NCI-H1105 treated with DMSO at 0.1 percent for 48 hours (cell line): ENCODE results near the gene NYAP2.
A peak's percentile ranks its signal among the peaks of the same experiment; 100 is the strongest.

ENCODE experiments used
- DNase-seq: peaks from one replicate; lab custom pipeline; 2025; lab: John Stamatoyannopoulos, UW

The NYAP2 gene

DNA sequence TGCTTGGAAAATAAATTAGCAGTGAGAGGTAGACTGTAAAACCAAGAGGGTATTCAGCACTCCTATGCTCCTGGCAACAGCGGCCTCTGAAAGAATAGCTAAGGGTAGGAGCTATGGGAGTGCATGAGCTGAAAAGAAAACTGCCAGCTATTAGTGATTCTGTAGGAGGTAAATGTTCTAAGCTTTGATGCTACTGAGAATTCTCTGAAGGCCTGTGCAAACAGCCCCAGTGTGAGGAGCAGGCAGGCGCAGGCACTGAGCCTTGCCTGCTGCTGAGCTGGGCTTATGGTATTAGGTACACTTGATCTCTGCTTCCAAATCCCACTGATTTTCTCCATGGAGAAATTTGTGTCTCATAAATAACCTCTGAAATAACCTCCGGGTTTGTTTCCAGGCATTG, 86.7 kb downstream of the NYAP2 start:
- DNase-seq: no peak

DNA sequence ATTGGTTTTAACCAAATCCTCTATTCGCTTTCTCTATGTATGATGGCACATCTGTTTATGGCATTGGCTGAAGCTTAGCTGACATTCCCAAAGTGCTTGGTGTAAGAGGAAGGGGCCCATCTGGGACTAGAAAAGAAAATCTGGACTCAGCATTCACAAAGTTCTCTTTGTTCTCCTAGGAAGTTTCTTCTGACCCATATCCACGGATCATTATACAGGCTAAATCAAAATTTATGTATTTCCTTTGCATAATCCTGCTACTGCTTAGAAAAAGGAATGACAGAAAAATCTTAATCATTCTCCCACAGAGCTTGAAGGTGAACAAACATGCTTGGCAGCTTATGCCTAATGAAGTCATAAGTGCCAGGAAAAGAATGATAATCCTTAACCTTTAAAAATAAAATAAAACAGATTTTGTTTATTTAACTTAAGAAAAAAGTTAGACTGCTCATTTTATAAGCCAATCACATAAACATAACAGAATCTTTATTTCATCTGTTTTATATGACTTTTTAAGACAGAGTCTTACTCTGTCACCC, 88.4 kb downstream of the NYAP2 start:
- DNase-seq: no peak

DNA sequence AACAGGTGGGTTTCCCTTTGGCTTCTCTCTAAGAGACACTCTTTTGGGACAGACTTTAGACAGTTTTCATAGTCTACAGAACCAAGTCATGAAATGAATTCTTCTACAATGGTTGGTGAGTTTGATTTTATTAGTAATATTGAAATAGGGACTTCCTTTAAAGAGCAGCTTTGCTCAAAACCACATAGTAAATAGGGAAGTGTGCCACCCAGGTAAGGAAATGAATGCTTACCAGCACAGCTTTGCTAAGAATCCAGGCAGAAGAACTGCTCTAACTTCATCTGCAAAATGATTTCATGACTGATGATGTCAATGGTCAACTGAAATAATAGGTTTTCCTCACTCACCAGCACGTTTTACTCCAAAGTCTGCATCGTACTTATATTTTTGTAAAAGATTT, 89.2 kb downstream of the NYAP2 start:
- DNase-seq: no peak

GRCh38 chr2:225493420-225494099, 94.0 kb downstream of the NYAP2 start:
- no peak for DNase-seq

- no peak for DNase-seq
Measured at GRCh38 chr2:225494100-225494459, 94.6 kb downstream of the NYAP2 start.

GRCh38 chr2:225495706-225496105, 96.2 kb downstream of the NYAP2 start:
- peak; percentile 10 for DNase-seq

DNA sequence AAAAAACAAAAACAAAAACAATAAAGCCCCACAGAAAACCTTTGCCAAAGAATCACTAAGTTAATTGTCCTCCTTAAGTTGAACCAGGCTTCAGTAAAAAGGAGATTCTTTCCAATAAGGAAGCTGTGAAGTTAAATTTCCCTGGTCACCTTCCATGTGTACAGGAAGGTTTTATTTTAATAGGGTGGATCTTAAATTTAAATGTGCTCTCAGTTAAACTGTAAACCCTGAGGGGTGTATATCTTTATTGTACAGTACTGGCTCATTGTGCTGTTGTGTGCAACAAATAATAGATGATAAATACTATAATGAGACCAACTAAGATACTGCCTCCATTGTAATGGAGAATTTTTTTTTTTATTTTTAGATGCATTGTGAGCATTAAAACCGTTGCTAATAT, 97.1 kb downstream of the NYAP2 start:
- DNase-seq: no peak

DNA sequence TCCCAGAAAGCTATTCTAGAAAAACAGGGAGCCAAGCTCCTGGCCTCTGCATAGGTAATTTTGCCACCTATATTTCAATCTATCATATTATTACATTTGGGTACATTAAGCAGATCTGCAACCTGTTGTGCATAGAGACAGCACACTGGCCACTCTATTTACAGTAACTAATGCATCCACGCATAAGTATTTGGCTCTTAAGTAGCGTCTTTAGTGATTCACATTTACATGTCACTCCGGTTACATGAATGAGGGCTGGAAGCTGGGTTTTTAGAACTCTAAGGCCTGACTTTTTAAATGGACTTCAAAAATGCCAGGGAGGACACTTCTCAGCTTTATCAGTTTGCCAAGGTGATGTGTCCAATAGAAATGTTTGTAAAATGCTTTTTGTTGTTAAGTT, 97.7 kb downstream of the NYAP2 start:
- DNase-seq: no peak

- DNase-seq: no peak
Measured at GRCh38 chr2:225501022-225501421, 101.5 kb downstream of the NYAP2 start.

- DNase-seq: no peak
Measured at GRCh38 chr2:225502971-225503370, 103.5 kb downstream of the NYAP2 start.

DNA sequence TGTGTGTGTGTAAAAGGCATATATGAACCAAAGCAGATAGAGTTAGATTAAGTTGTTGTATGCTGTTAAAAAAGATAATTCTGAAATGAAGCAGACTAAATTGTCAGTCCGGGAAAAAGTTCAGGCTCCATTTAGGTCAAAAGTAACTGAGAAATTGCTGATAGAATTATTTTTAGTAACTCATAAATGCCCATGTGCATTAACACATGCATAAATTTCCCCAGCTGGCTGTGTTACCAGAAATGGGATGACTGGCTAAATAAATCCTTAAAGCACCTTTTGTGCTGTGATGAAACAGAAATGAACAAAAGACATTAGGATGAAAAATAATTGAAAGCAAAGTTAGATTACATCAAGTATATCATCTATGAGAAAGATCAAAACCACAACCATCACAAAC, 111.3 kb downstream of the NYAP2 start:
- DNase-seq: no peak

DNA sequence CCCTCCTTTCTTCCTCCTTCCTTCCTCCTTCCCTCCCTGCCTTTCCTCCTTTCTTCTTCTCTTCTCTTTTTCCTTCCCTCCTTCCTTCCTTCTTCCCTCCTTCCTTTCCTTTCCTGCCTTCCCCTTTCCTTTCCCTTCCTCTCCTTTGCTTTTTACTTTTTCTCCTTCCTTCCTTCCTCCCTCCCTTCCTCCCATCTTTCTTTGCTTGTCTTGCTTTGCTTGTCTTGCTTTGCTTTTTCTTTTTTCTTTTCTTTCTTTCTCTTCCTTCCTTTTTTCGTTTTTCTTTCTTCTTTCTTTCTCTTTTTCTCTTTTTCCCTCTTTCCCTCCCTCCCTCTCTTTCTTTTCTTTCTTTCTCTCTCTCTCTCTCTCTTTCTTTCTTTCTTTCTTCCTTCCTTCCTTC, 113.0 kb downstream of the NYAP2 start:
- no peak for DNase-seq

GRCh38 chr2:225512876-225513540, 113.5 kb downstream of the NYAP2 start:
- no peak for DNase-seq

- DNase-seq: no peak
Measured at GRCh38 chr2:225515033-225515432, 115.5 kb downstream of the NYAP2 start.

DNA sequence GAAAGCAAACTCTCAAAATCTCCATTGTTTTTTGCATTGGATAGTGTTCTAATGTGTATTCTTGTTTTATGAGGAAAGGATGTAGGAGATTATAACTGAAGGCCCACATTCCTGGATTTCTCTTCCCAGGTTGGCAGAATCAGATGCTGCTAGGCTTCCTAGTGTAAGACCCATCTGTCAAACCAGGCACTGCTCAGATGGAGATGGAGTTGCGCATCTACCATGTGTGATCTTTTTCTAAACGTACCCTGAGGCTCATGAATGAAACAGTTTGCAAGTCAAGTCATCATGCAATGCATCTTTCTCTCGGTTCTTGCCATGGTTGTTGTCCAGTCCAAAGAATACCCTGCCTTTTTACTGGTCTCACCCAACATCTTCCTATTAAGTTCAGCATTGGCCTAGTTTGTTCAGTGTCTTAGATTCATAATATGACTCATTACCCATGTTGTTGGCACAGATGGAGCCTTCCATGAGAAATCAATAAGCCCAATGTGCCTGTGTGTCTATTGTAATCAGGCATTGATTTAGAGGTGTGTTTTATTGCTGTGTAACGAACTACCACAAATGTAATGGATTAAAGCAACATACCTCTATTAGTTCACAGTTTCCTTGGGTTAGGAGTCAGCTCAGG, 127.4 kb downstream of the NYAP2 start:
- no peak for DNase-seq

GRCh38 chr2:225531559-225531958, 132.0 kb downstream of the NYAP2 start:
- DNase-seq: peak; percentile 60

GRCh38 chr2:225532096-225532495, 132.6 kb downstream of the NYAP2 start:
- no peak for DNase-seq

GRCh38 chr2:225534037-225534436, 134.5 kb downstream of the NYAP2 start:
- no peak for DNase-seq

GRCh38 chr2:225534697-225535096, 135.2 kb downstream of the NYAP2 start:
- no peak for DNase-seq

DNA sequence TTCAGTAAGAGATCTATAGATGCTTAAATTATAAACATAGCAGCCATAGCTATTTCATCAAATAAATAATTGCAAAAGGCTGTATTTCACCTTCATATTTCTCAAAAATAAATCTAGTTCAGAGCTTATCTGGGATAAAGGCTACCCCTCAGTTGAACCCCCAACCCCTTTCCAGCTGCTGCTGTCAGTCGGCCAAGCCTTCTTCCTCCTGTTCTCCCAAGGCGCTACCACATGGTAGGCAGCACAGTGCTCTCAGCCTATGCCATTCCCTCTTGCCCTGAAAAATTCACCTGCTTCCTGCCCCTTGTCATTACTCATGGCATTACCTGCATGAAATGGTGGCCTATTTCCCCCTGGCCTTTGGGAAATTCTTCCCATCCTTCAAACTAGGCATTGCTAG, 136.5 kb downstream of the NYAP2 start:
- no peak for DNase-seq

DNA sequence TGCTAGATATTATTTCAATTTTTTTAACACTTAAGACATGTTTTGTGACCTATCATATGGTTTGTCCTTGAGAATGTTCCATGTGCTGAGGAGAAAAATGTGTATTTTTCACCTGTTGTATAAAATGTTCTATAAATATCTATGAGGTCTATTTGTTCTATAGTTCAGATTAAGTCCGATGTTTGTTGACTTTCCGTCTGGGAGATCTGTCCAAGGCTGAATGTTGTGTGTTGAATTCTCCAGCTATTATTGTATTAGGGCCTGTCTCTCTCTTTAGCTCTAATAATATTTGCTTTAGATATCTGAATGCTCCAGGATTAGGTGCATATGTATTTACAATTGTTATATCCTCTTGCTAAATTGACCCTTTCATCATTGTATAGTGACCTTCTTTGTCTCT, 144.1 kb downstream of the NYAP2 start:
- no peak for DNase-seq

DNA sequence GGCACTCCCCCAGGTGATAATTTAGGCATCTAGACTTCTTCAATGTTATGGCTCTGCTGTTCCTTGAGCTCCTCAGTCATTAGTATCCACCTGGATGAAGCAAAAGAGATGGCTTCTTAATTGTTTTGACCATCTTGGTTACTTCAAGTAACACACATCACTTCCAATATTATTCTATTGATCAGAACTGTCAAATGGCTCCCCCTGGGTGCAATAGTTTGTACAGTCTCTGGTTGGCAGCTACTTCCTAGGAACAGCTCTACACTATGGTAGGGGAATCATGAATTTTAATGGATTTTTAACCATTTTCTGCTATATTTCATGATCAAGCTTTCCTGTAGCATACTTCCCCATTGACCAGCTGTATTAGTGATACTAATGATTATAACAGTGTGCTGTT, 157.0 kb downstream of the NYAP2 start:
- DNase-seq: no peak

DNA sequence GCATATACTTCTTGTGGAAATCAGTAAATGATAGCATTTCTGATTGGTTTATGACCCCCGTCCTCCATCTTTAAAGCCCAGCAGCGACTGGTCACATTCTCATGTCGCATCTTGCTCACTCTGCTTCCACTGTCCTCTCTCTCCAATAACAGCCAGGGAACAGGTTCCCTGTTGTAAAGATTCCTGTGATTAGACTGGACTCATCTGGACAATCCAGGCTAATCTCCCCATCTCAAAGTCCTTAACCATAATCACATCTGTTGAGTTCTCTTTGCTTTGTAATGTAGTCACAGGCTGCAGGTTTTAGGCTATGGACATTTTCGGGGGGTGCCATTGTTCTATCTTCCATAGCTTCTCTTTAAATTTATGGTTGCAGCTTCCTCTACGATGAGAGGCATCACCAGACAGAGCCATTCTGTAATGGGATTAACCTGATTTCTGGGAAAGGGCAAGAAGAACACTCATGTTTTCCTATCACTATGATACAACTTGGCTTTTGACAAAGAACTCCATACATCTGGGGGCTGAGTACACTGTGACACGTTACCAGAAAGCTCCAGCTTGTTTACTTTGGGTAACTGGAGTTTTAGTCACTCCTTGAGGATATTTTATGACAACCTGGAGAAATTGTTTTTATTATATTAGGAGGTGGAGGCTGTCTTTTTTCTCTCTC, 159.0 kb downstream of the NYAP2 start:
- no peak for DNase-seq
